ENCODE measurements around the gene MFN1.

GRCh38 chr3:179376474-179376873 lies 29.0 kb downstream of the MFN1 start:
- TF ChIP-seq CTCF (IDR thresholded peaks at IDR 0.05; ENCODE audit: low read depth, low read length) (no peak), POLR2A (IDR thresholded peaks at IDR 0.05; ENCODE audit: extremely low read depth, insufficient read length) (no peak), MYC (IDR thresholded peaks at IDR 0.05; ENCODE audit: low read depth, low read length) (no peak)
- TF ChIP-seq, protein P1, sequence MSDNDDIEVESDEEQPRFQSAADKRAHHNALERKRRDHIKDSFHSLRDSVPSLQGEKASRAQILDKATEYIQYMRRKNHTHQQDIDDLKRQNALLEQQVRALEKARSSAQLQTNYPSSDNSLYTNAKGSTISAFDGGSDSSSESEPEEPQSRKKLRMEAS (IDR thresholded peaks at IDR 0.05; ENCODE audit: low read depth, low read length): no peak
